HCT116 (cell line): ENCODE results near the gene COG5. TPM values are rescaled to one million over a fixed set of nuclear protein-coding genes. Genes with fewer than 3 reads are reported as not detected.

Experiments used
- total RNA-seq: library from RNA; stranded (reverse); gene quantifications from one replicate; pipeline ENCODE4 v1.2.1, GENCODE V29; 2021; ENCODE audit not compliant: unreplicated experiment

The COG5 gene
- total RNA-seq, 1 experiment from 2014 or later: 30.7 TPM

Other genes with a start within 250 kb of the COG5 start
- not detected for gene GPR22, start 93.9 kb downstream of the COG5 start, total RNA-seq
- 12.6 TPM for gene DUS4L, start 51 bp upstream of the COG5 start, total RNA-seq
- 43.2 TPM for gene BCAP29, start 16.3 kb upstream of the COG5 start, total RNA-seq
- 0.66 TPM for gene SLC26A4, start 96.9 kb upstream of the COG5 start, total RNA-seq
- 35.0 TPM for gene CBLL1, start 180.2 kb upstream of the COG5 start, total RNA-seq
- 0.54 TPM for gene SLC26A3, start 239.3 kb upstream of the COG5 start, total RNA-seq